ENCODE data around the gene TMEM128. TPM values are rescaled to one million over a fixed set of nuclear protein-coding genes. Genes with fewer than 3 reads are reported as not detected.

Gene TMEM128
- polyA plus RNA-seq, 1 experiment: 44.0 TPM

DNA sequence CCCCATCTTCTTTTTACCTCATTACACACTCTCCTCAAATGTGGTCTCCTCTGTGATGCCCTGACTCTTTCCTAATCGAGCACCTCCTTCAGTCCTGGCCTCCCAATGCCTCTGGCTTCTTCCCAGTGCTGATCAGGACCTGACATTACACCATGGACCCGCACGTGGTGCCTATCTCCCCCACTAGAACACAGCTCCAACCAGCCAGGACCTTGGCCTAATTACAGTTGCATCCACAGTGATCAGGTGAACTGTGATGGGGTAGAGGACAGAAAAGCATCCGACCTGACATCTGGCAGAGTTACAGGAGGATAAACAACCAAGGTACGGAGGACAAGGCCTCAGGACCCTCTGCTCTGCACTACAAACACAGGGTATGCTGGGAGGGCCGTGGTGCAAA is 29.5 kb upstream of the TMEM128 start:
- DNase-seq (ENCODE audit: low read depth, low spot score): no peak
- Histone ChIP-seq H3K27ac (ENCODE audit: low read depth, low read length) (no peak overlapping the region), H3K4me3 (ENCODE audit: low read depth, low read length) (no peak overlapping the region), H3K27me3 (ENCODE audit: control insufficient read depth, insufficient read depth, low read length) (no peaks in the 10 kb centered on the region), H3K9me3 (ENCODE audit: control insufficient read depth, insufficient read depth, low read length) (no peaks in the 10 kb centered on the region)
- TF ChIP-seq, protein P1, sequence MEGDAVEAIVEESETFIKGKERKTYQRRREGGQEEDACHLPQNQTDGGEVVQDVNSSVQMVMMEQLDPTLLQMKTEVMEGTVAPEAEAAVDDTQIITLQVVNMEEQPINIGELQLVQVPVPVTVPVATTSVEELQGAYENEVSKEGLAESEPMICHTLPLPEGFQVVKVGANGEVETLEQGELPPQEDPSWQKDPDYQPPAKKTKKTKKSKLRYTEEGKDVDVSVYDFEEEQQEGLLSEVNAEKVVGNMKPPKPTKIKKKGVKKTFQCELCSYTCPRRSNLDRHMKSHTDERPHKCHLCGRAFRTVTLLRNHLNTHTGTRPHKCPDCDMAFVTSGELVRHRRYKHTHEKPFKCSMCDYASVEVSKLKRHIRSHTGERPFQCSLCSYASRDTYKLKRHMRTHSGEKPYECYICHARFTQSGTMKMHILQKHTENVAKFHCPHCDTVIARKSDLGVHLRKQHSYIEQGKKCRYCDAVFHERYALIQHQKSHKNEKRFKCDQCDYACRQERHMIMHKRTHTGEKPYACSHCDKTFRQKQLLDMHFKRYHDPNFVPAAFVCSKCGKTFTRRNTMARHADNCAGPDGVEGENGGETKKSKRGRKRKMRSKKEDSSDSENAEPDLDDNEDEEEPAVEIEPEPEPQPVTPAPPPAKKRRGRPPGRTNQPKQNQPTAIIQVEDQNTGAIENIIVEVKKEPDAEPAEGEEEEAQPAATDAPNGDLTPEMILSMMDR (IDR thresholded peaks at IDR 0.05; ENCODE audit: low read depth, low read length): no peak
- ChIA-PET CTCF (no interaction called here), POLR2A (no interaction called here)

DNA sequence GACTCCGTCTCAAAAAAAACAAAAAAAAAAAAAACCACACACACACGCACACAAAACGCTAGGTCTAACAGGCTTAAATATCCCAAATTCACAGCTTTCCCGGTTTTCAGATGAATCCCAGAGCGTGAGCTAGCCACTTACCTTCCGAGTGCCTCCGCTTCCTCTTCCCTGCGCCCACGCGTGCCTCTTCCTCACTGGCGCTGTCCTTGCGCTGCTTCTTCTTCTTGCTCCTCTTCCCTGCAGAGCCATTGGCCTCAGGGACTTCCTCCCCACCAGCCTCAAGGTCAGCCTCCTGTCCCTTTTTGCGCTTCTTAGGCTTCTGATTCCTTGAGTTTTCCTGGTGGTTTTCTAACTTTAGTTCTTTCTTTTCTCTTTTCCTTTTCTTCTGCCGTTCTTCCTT is 26.2 kb upstream of the TMEM128 start:
- Histone ChIP-seq H3K9me3 (ENCODE audit: control insufficient read depth, insufficient read depth, low read length) (no peaks in the 10 kb centered on the region), H3K4me3 (ENCODE audit: low read depth, low read length) (no peak overlapping the region), H3K27ac (ENCODE audit: low read depth, low read length) (no peak overlapping the region), H3K27me3 (ENCODE audit: control insufficient read depth, insufficient read depth, low read length) (no peaks in the 10 kb centered on the region)
- CTCF ChIA-PET: no interaction called here
- POLR2A ChIA-PET: no interaction called here
- TF ChIP-seq, protein P1 (IDR thresholded peaks at IDR 0.05; ENCODE audit: low read depth, low read length): no peak
- DNase-seq (ENCODE audit: low read depth, low spot score): no peak

DNA sequence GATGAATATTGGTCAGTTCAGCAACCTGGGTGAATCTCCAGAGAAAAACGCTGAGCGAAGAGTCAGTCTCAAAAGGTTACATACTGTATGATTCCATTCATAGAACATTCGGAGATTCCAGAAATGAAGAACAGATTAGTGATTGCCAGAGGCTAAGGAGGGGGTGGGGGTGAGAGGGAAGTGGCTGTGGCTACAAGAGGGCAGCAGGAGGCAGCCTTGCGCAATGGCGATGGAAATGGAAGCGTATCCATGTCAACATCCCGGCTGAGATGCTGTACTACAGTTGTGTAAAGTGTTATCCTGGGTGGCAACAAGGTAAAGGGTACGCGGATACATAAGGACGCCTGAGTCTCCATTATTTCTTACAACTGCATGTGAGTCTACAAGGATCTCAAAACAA is 23.9 kb upstream of the TMEM128 start:
- DNase-seq (ENCODE audit: low read depth, low spot score): no peak
- no peaks in the 10 kb centered on the region for H3K9me3 ChIP-seq (ENCODE audit: control insufficient read depth, insufficient read depth, low read length)
- ChIA-PET POLR2A (no interaction called here), CTCF (interaction anchor here (1.0 kb wide), 1 partner anchor 12 kb away, joined by 4 read pairs; no protein-coding TSS in a partner anchor)
- no peak overlapping the region for H3K27ac ChIP-seq (ENCODE audit: low read depth, low read length)
- H3K27me3 ChIP-seq (ENCODE audit: control insufficient read depth, insufficient read depth, low read length): no peaks in the 10 kb centered on the region
- TF ChIP-seq, protein P1 (IDR thresholded peaks at IDR 0.05; ENCODE audit: low read depth, low read length): no peak
- H3K4me3 ChIP-seq (ENCODE audit: low read depth, low read length): no peak overlapping the region

DNA sequence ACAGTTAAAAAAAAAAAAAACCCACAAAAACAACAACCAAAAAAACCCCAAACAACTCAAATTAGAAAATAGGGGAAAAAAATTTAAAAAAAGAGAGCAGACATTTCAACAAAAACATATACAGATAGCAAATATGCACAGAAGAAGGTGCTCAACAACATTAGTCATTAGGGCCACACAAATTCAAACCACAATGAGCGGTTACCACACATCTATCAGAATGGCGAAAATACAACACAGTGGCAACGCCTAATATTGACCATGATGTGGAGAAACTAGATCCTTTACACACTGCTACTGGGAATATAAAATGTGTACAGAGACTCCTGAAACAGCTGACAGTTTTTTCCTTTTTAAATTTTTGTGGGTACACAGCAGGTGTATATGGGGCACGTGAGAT is 22.5 kb upstream of the TMEM128 start:
- CTCF ChIA-PET: no interaction called here
- Histone ChIP-seq H3K9me3 (ENCODE audit: control insufficient read depth, insufficient read depth, low read length) (no peaks in the 10 kb centered on the region), H3K27me3 (ENCODE audit: control insufficient read depth, insufficient read depth, low read length) (no peaks in the 10 kb centered on the region), H3K4me3 (ENCODE audit: low read depth, low read length) (no peak overlapping the region), H3K27ac (ENCODE audit: low read depth, low read length) (no peak overlapping the region)
- TF ChIP-seq, protein P1 (IDR thresholded peaks at IDR 0.05; ENCODE audit: low read depth, low read length): no peak
- DNase-seq (ENCODE audit: low read depth, low spot score): no peak
- POLR2A ChIA-PET: no interaction called here

DNA sequence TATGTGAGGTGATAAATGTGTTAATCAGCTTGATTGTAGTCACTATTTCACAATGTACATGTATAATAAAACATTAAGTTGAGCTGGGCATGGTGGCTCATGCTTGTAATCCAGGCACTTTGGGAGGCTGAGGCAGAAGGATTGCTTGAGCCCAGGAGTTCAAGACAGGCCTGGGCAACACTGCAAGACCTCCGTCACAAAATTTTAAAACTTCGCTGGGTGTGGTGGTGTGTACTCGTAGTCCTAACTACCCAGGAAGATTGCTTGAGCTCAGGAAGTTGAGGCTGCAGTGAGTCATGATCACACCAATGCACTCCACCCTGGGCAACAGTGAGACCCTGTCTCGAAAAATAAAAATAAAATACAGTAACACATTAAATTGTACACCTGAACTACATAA is 21.8 kb upstream of the TMEM128 start:
- H3K27me3 ChIP-seq (ENCODE audit: control insufficient read depth, insufficient read depth, low read length): no peaks in the 10 kb centered on the region
- H3K9me3 ChIP-seq (ENCODE audit: control insufficient read depth, insufficient read depth, low read length): no peaks in the 10 kb centered on the region
- H3K4me3 ChIP-seq (ENCODE audit: low read depth, low read length): no peak overlapping the region
- DNase-seq (ENCODE audit: low read depth, low spot score): no peak
- POLR2A ChIA-PET: no interaction called here
- no peak overlapping the region for H3K27ac ChIP-seq (ENCODE audit: low read depth, low read length)
- TF ChIP-seq, protein P1 (IDR thresholded peaks at IDR 0.05; ENCODE audit: low read depth, low read length): no peak
- CTCF ChIA-PET: interaction anchor here (0.6 kb wide), 1 partner anchor 601 kb away, joined by 3 read pairs; no protein-coding TSS in a partner anchor
